ENCODE measurements around the gene ADAM12. TPM values are rescaled to one million over a fixed set of nuclear protein-coding genes. Genes with fewer than 3 reads are reported as not detected.

ADAM12 gene
- total RNA-seq, 2 donors from 2014 or later: 0.63 to 1.0 TPM

- H3K36me3 Mint-ChIP-seq (ENCODE audit: insufficient read depth in 2 of 2): peaks cover 0 to 2% of the 10 kb centered on the region in 2 donors
- no peaks in the 10 kb centered on the region for H3K4me1 Mint-ChIP-seq (ENCODE audit: low read depth)
- H3K27ac Mint-ChIP-seq: no peak overlapping the region
- DNase-seq (no peak), ATAC-seq (replicated peaks in 1 of 2) (no peak)
- H3K4me3 Mint-ChIP-seq: no peak overlapping the region
- peaks cover 7 to 9% of the 10 kb centered on the region in 2 donors for H3K9me3 Mint-ChIP-seq
- H3K27me3 Mint-ChIP-seq (ENCODE audit: low read depth): no peaks in the 10 kb centered on the region
Measured at GRCh38 chr10:126376956-126377355, 11.3 kb downstream of the ADAM12 start.

- H3K4me1 Mint-ChIP-seq (ENCODE audit: low read depth): no peaks in the 10 kb centered on the region
- DNase-seq (no peak), ATAC-seq (replicated peaks in 1 of 2) (no peak)
- H3K36me3 Mint-ChIP-seq (ENCODE audit: insufficient read depth in 2 of 2): peaks cover 0 to 2% of the 10 kb centered on the region in 2 donors
- no peak overlapping the region for H3K27ac Mint-ChIP-seq
- H3K27me3 Mint-ChIP-seq (ENCODE audit: low read depth): no peaks in the 10 kb centered on the region
- H3K9me3 Mint-ChIP-seq: peaks cover 7 to 9% of the 10 kb centered on the region in 2 donors
- H3K4me3 Mint-ChIP-seq: no peak overlapping the region
Measured at GRCh38 chr10:126375926-126376554, 12.2 kb downstream of the ADAM12 start.

GRCh38 chr10:126375299-126375698 is 13.0 kb downstream of the ADAM12 start:
- no peak for ATAC-seq (replicated peaks in 1 of 2)
- H3K4me3 Mint-ChIP-seq: no peak overlapping the region
- no peak for DNase-seq
- no peaks in the 10 kb centered on the region for H3K27me3 Mint-ChIP-seq (ENCODE audit: low read depth)
- H3K27ac Mint-ChIP-seq: no peak overlapping the region
- H3K9me3 Mint-ChIP-seq: peaks cover 7 to 9% of the 10 kb centered on the region in 2 donors
- H3K36me3 Mint-ChIP-seq (ENCODE audit: insufficient read depth in 2 of 2): peaks cover 0 to 2% of the 10 kb centered on the region in 2 donors
- H3K4me1 Mint-ChIP-seq (ENCODE audit: low read depth): no peaks in the 10 kb centered on the region

GRCh38 chr10:126374435-126374834 is 13.8 kb downstream of the ADAM12 start:
- DNase-seq (no peak), ATAC-seq (replicated peaks in 1 of 2) (no peak)
- H3K4me3 Mint-ChIP-seq: no peak overlapping the region
- no peaks in the 10 kb centered on the region for H3K27me3 Mint-ChIP-seq (ENCODE audit: low read depth)
- H3K4me1 Mint-ChIP-seq (ENCODE audit: low read depth): no peaks in the 10 kb centered on the region
- H3K27ac Mint-ChIP-seq: no peak overlapping the region
- H3K36me3 Mint-ChIP-seq (ENCODE audit: insufficient read depth in 2 of 2): peaks cover 0 to 2% of the 10 kb centered on the region in 2 donors
- peaks cover 7 to 9% of the 10 kb centered on the region in 2 donors for H3K9me3 Mint-ChIP-seq

GRCh38 chr10:126373972-126374371 is 14.3 kb downstream of the ADAM12 start:
- Mint-ChIP-seq H3K27ac (no peak overlapping the region), H3K4me1 (ENCODE audit: low read depth) (no peaks in the 10 kb centered on the region), H3K9me3 (peaks cover 7 to 9% of the 10 kb centered on the region in 2 donors), H3K36me3 (ENCODE audit: insufficient read depth in 2 of 2) (peaks cover 0 to 2% of the 10 kb centered on the region in 2 donors), H3K27me3 (ENCODE audit: low read depth) (no peaks in the 10 kb centered on the region), H3K4me3 (no peak overlapping the region)
- DNase-seq (no peak), ATAC-seq (replicated peaks in 1 of 2) (no peak)

GRCh38 chr10:126373147-126373546 is 15.1 kb downstream of the ADAM12 start:
- Mint-ChIP-seq H3K27ac (no peak overlapping the region), H3K4me1 (ENCODE audit: low read depth) (no peaks in the 10 kb centered on the region), H3K9me3 (peaks cover 6 to 7% of the 10 kb centered on the region in 2 donors), H3K36me3 (ENCODE audit: insufficient read depth in 2 of 2) (peaks cover 0 to 2% of the 10 kb centered on the region in 2 donors), H3K27me3 (ENCODE audit: low read depth) (no peaks in the 10 kb centered on the region), H3K4me3 (no peak overlapping the region)
- DNase-seq: no peak
- ATAC-seq (replicated peaks in 1 of 2): no peak

GRCh38 chr10:126372396-126372795 is 15.9 kb downstream of the ADAM12 start:
- peaks cover 0 to 2% of the 10 kb centered on the region in 2 donors for H3K36me3 Mint-ChIP-seq (ENCODE audit: insufficient read depth in 2 of 2)
- H3K27me3 Mint-ChIP-seq (ENCODE audit: low read depth): no peaks in the 10 kb centered on the region
- H3K4me1 Mint-ChIP-seq (ENCODE audit: low read depth): no peaks in the 10 kb centered on the region
- H3K4me3 Mint-ChIP-seq: no peak overlapping the region
- H3K9me3 Mint-ChIP-seq: peaks cover 6 to 7% of the 10 kb centered on the region in 2 donors
- ATAC-seq (replicated peaks in 1 of 2) (no peak), DNase-seq (no peak)
- no peak overlapping the region for H3K27ac Mint-ChIP-seq

GRCh38 chr10:126369125-126369710 is 19.1 kb downstream of the ADAM12 start:
- H3K4me1 Mint-ChIP-seq (ENCODE audit: low read depth): no peaks in the 10 kb centered on the region
- no peaks in the 10 kb centered on the region for H3K27me3 Mint-ChIP-seq (ENCODE audit: low read depth)
- ATAC-seq (replicated peaks in 1 of 2) (no peak), DNase-seq (no peak)
- no peaks in the 10 kb centered on the region for H3K36me3 Mint-ChIP-seq (ENCODE audit: insufficient read depth in 2 of 2)
- no peak overlapping the region for H3K4me3 Mint-ChIP-seq
- no peak overlapping the region for H3K27ac Mint-ChIP-seq
- peaks cover 0 to 4% of the 10 kb centered on the region in 2 donors for H3K9me3 Mint-ChIP-seq

GRCh38 chr10:126357169-126357568 is 31.1 kb downstream of the ADAM12 start:
- DNase-seq: no peak
- no peak overlapping the region for H3K4me3 Mint-ChIP-seq
- no peak overlapping the region for H3K27ac Mint-ChIP-seq
- H3K27me3 Mint-ChIP-seq (ENCODE audit: low read depth): no peaks in the 10 kb centered on the region
- no peaks in the 10 kb centered on the region for H3K4me1 Mint-ChIP-seq (ENCODE audit: low read depth)
- H3K9me3 Mint-ChIP-seq: peaks cover 15 to 21% of the 10 kb centered on the region in 2 donors
- no peak for ATAC-seq (replicated peaks in 1 of 2)
- peaks cover 8 to 10% of the 10 kb centered on the region in 2 donors for H3K36me3 Mint-ChIP-seq (ENCODE audit: insufficient read depth in 2 of 2)

- no peak overlapping the region for H3K27ac Mint-ChIP-seq
- no peak for DNase-seq
- peaks cover 5 to 16% of the 10 kb centered on the region in 2 donors for H3K9me3 Mint-ChIP-seq
- peaks cover 4 to 6% of the 10 kb centered on the region in 2 donors for H3K36me3 Mint-ChIP-seq (ENCODE audit: insufficient read depth in 2 of 2)
- no peaks in the 10 kb centered on the region for H3K27me3 Mint-ChIP-seq (ENCODE audit: low read depth)
- no peak overlapping the region for H3K4me3 Mint-ChIP-seq
- H3K4me1 Mint-ChIP-seq (ENCODE audit: low read depth): no peaks in the 10 kb centered on the region
- ATAC-seq (replicated peaks in 1 of 2): no peak
Measured at GRCh38 chr10:126353666-126354065, 34.6 kb downstream of the ADAM12 start.

- no peak for ATAC-seq (replicated peaks in 1 of 2)
- Mint-ChIP-seq H3K9me3 (peaks cover 5 to 13% of the 10 kb centered on the region in 2 donors), H3K27me3 (ENCODE audit: low read depth) (no peaks in the 10 kb centered on the region), H3K27ac (no peak overlapping the region), H3K4me1 (ENCODE audit: low read depth) (no peaks in the 10 kb centered on the region), H3K4me3 (no peak overlapping the region), H3K36me3 (ENCODE audit: insufficient read depth in 2 of 2) (peaks cover under 1 to 6% of the 10 kb centered on the region in 2 donors)
- no peak for DNase-seq
Measured at GRCh38 chr10:126352453-126352852, 35.8 kb downstream of the ADAM12 start.

GRCh38 chr10:126351021-126351420 is 37.3 kb downstream of the ADAM12 start:
- no peak overlapping the region for H3K4me3 Mint-ChIP-seq
- no peaks in the 10 kb centered on the region for H3K27me3 Mint-ChIP-seq (ENCODE audit: low read depth)
- H3K27ac Mint-ChIP-seq: no peak overlapping the region

GRCh38 chr10:126350216-126350992 is 37.9 kb downstream of the ADAM12 start:
- Mint-ChIP-seq H3K27me3 (ENCODE audit: low read depth) (no peaks in the 10 kb centered on the region), H3K36me3 (ENCODE audit: insufficient read depth in 2 of 2) (no peaks in the 10 kb centered on the region), H3K27ac (no peak overlapping the region), H3K4me3 (no peak overlapping the region), H3K4me1 (ENCODE audit: low read depth) (no peaks in the 10 kb centered on the region), H3K9me3 (peaks cover 0 to 1% of the 10 kb centered on the region in 2 donors)
- no peak for DNase-seq
- no peak for ATAC-seq (replicated peaks in 1 of 2)

More at GRCh38 chr10:126351021-126351420, 37.3 kb downstream of the ADAM12 start:
- Mint-ChIP-seq H3K36me3 (ENCODE audit: insufficient read depth in 2 of 2) (no peaks in the 10 kb centered on the region), H3K9me3 (peaks cover 0 to 3% of the 10 kb centered on the region in 2 donors), H3K4me1 (ENCODE audit: low read depth) (no peaks in the 10 kb centered on the region)
- no peak for DNase-seq
- ATAC-seq (replicated peaks in 1 of 2): no peak

All from activated T-cell treated with anti-CD3 and anti-CD28 coated beads, Interleukin-2, amount 50 U/mL, for 72 hours (primary cell).